Ishikawa (cell line): ENCODE data around the gene TRPM1.

ENCODE experiments used
- CEBPB ChIP-seq: IDR thresholded peaks from 2 replicates; pipeline ENCODE4 v1.6.1; 2012
- CREB1 ChIP-seq: IDR thresholded peaks from 2 replicates; pipeline ENCODE4 v1.6.1; 2012; ENCODE audit warnings: low read depth
- EGR1 ChIP-seq: IDR thresholded peaks from 2 replicates; pipeline ENCODE4 v1.6.1; 2012
- EP300 ChIP-seq: IDR thresholded peaks from 2 replicates; pipeline ENCODE4 v1.6.1; 2012; ENCODE audit warnings: borderline replicate concordance
- FOXM1 ChIP-seq: IDR thresholded peaks from 2 replicates; pipeline ENCODE4 v1.6.1; 2012; ENCODE audit warnings: low read depth, borderline replicate concordance
- NFIC ChIP-seq: IDR thresholded peaks from 2 replicates; pipeline ENCODE4 v1.6.1; 2012
- RAD21 ChIP-seq: IDR thresholded peaks from 2 replicates; pipeline ENCODE4 v1.6.1; 2012; ENCODE audit warnings: low read depth
- TAF1 ChIP-seq: IDR thresholded peaks from 2 replicates; pipeline ENCODE4 v1.6.1; 2012; ENCODE audit warnings: low read depth, mild to moderate bottlenecking
- TCF12 ChIP-seq: IDR thresholded peaks from 2 replicates; pipeline ENCODE4 v1.6.1; 2012; ENCODE audit warnings: low read depth
- TEAD4 ChIP-seq: IDR thresholded peaks from 2 replicates; pipeline ENCODE4 v1.6.1; 2012
- YY1 ChIP-seq: IDR thresholded peaks from 2 replicates; pipeline ENCODE4 v1.6.1; 2012; ENCODE audit warnings: low read depth
- ZBTB7A ChIP-seq: IDR thresholded peaks from 2 replicates; pipeline ENCODE4 v1.6.1; 2012; ENCODE audit warnings: low read depth
- TF ChIP-seq, protein P1 (sequence below): IDR thresholded peaks from 2 replicates; pipeline ENCODE4 v1.6.1; 2012
- TF ChIP-seq, protein P2 (sequence below): IDR thresholded peaks from 2 replicates; pipeline ENCODE4 v1.6.1; 2012; ENCODE audit warnings: low read depth, mild to moderate bottlenecking
- TF ChIP-seq, protein P3 (sequence below): IDR thresholded peaks from 2 replicates; pipeline ENCODE4 v1.6.1; 2012

TRPM1 gene

DNA sequence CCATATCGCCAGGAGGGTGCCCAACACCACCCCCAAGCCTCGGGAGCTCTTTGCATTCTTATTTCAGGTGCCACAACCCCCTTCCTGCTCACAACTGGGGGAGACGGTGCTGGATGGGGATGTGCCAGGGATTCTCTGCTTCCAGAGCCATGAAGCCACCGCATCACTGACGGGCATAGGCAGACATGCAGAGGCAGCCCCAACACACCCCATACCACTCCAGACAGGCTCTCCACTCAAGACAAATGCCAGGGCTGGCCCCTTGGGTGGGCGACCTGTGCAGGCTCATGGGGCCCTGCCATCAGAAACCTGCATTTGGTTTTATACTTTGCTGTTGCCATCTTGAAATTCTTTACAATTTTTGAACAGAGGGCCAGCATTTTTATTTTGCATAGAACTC is 27.0 kb upstream of the TRPM1 start:
- TF ChIP-seq CEBPB, result no peak

DNA sequence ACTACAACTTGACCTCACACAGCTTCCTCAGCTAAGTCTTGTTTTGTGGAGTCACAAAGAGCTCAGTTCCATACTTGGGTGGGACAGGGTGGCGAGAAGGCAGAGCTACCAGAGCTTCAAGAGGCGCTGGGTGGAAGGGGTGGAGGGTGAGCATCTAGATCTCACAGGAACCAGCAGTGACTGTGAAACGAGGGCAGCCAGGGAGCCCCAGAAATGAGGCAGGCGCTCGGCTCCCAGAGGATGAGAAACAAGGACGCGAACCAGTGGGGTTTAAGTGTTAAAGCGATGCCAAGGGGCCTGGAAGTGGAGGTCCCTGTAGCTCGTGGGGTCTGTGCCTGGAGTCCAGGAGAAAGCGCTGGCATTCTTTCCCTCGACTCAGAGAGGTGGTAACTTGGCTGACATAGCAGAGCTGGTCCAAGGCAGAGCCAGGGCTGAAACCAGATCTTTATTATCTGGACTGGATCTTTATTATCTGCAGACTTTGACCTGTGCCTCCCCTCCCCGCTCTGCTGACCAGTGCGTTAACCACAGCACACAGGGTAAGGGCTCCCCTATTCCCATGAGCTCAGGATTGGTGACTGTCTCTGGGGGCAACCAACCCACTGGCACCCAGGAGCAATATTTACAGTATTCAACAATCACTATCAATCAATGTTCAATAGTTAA is 26.2 kb upstream of the TRPM1 start:
- TF ChIP-seq FOXM1 (no peak), ZBTB7A (no peak), RAD21 (no peak), CREB1 (no peak), NFIC (no peak), EP300 (no peak), EGR1 (no peak), TEAD4 (no peak), TCF12 (no peak), YY1 (no peak), TAF1 (no peak), CEBPB (no peak)
- TF ChIP-seq, protein P1, sequence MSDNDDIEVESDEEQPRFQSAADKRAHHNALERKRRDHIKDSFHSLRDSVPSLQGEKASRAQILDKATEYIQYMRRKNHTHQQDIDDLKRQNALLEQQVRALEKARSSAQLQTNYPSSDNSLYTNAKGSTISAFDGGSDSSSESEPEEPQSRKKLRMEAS, result no peak
- TF ChIP-seq, protein P2, sequence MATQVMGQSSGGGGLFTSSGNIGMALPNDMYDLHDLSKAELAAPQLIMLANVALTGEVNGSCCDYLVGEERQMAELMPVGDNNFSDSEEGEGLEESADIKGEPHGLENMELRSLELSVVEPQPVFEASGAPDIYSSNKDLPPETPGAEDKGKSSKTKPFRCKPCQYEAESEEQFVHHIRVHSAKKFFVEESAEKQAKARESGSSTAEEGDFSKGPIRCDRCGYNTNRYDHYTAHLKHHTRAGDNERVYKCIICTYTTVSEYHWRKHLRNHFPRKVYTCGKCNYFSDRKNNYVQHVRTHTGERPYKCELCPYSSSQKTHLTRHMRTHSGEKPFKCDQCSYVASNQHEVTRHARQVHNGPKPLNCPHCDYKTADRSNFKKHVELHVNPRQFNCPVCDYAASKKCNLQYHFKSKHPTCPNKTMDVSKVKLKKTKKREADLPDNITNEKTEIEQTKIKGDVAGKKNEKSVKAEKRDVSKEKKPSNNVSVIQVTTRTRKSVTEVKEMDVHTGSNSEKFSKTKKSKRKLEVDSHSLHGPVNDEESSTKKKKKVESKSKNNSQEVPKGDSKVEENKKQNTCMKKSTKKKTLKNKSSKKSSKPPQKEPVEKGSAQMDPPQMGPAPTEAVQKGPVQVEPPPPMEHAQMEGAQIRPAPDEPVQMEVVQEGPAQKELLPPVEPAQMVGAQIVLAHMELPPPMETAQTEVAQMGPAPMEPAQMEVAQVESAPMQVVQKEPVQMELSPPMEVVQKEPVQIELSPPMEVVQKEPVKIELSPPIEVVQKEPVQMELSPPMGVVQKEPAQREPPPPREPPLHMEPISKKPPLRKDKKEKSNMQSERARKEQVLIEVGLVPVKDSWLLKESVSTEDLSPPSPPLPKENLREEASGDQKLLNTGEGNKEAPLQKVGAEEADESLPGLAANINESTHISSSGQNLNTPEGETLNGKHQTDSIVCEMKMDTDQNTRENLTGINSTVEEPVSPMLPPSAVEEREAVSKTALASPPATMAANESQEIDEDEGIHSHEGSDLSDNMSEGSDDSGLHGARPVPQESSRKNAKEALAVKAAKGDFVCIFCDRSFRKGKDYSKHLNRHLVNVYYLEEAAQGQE, result no peak
- TF ChIP-seq, protein P3, sequence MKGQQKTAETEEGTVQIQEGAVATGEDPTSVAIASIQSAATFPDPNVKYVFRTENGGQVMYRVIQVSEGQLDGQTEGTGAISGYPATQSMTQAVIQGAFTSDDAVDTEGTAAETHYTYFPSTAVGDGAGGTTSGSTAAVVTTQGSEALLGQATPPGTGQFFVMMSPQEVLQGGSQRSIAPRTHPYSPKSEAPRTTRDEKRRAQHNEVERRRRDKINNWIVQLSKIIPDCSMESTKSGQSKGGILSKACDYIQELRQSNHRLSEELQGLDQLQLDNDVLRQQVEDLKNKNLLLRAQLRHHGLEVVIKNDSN, result no peak

DNA sequence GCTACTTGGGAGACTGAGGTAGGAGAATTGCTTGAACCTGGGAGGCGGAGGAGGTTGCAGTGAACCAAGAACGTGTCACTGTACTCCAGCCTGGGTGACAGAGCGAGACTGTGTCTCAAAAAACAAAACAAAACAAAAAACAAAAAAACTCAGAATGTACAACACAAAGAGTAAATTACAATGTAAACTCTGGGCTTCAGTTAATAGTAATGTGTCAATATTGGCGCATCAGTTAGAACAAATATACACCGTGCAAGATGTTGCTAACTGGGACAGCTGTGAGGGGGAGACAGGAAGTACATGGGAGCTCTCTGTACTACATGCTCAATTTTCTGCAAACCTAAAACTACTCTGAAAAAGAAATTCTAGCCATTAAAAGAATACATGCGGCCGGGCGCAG is 23.5 kb upstream of the TRPM1 start:
- TF ChIP-seq, protein P2, result no peak
- TF ChIP-seq ZBTB7A, result no peak
- no peak for TF ChIP-seq YY1
- no peak for TF ChIP-seq TCF12
- TF ChIP-seq RAD21, result no peak
- TF ChIP-seq TEAD4, result no peak
- TF ChIP-seq, protein P1, result no peak
- no peak for TF ChIP-seq EP300
- no peak for TF ChIP-seq EGR1
- TF ChIP-seq CREB1, result no peak
- TF ChIP-seq, protein P3, result no peak
- no peak for TF ChIP-seq NFIC
- no peak for TF ChIP-seq FOXM1
- no peak for TF ChIP-seq TAF1
- TF ChIP-seq CEBPB, result no peak

DNA sequence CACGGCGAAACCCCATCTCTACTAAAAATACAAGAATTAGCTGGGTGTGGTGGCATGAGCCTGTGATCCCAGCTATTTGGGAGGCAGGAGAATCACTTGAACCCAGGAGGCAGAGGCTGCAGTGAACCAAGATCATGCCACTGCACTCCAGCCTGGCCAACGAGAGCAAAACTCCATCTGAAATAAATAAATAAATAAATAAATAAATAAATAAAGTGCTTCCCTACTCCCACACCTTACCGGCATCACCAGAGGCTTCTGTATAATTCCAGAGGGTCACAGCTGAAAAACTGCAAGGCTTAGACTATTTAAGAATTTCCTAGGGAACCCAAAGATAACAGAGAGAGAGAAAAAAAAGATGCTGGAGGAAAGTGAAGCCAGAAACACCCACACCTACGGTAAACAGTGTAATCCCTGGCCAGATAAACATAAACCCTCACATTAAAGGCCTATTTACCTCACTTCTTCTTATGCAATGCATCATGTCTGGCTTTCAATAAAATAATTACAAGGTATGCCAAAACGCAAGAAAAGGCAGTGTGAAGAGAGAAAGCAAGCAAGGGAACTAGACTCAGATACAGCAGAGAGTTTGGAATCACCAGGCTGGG is 15.0 kb upstream of the TRPM1 start:
- TF ChIP-seq TEAD4, result no peak
- no peak for TF ChIP-seq EGR1

DNA sequence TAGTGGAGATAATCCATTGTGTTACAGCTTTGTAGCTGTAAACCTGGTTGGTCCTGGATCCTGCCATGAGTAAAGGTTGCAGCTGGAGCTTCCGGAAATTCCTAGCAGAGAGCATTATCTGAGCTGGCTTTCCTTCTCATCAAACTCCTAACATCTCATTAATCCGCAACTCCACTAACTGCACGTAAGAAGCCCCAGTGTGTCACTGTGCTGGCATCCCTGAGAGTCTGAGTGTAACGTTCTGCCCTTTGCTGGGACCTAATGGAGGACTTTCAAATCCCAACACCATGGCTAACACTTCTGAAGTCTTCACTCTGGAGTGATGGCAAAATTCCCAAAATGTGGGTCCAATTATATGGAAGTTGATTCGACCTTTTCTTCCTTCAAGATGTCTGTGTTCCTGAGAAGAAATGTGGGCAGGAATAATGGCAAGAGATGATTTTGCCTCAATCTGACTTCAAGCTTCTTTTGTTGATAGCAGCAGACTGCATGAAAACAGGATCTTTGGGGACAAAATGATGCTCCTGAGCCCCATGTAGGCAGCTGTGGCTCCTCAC is 9.6 kb upstream of the TRPM1 start:
- TF ChIP-seq CREB1 (no peak), CEBPB (no peak), FOXM1 (no peak), NFIC (no peak), EP300 (no peak), RAD21 (no peak), YY1 (no peak), TAF1 (no peak), TEAD4 (no peak), TCF12 (no peak), EGR1 (no peak), ZBTB7A (no peak)
- TF ChIP-seq, protein P2, result no peak
- TF ChIP-seq, protein P1, result no peak
- TF ChIP-seq, protein P3, result no peak
